ENCODE results near the gene KLHDC7B.

- no peak for TF ChIP-seq CTCF (IDR thresholded peaks at IDR 0.05)
- TF ChIP-seq POLR2A (IDR thresholded peaks at IDR 0.05) = no peak
- TF ChIP-seq EP300 (IDR thresholded peaks at IDR 0.05) = no peak
Measured at GRCh38 chr22:50532824-50533796, 12.6 kb upstream of the KLHDC7B start.

All from tibial nerve (tissue), 4 donors.